Measurements from ENCODE around the gene SYNGR3. TPM values are rescaled to one million over a fixed set of nuclear protein-coding genes. Genes with fewer than 3 reads are reported as not detected.

The SYNGR3 gene
- polyA plus RNA-seq, 1 donor (not counting 4 experiments of a cell fraction or from before 2014, with no cell fraction given): 0.30 TPM

- H3K9ac ChIP-seq (ENCODE audit: control insufficient read depth, extremely low read depth, insufficient read depth, low read length): peak overlapping the region; percentile 85
- H2AFZ ChIP-seq (ENCODE audit: control insufficient read depth, low read length): no peak overlapping the region
- FAIRE-seq (no peak), DNase-seq (ENCODE audit: low read depth, low spot score) (no peak)
- peak overlapping the region; percentile 81 for H3K27ac ChIP-seq (ENCODE audit: control insufficient read depth, insufficient read depth, low read length)
- no peaks in the 10 kb centered on the region for H3K27me3 ChIP-seq (ENCODE audit: control insufficient read depth, extremely low read depth, insufficient read depth, low read length)
- H3K4me2 ChIP-seq (ENCODE audit: control insufficient read depth, extremely low read depth, insufficient read depth, low read depth, low read length): peak overlapping the region; percentile 89
- H3K4me1 ChIP-seq (ENCODE audit: control insufficient read depth, extremely low read depth, insufficient read depth, low read length): peaks cover 36% of the 10 kb centered on the region
- H3K9me3 ChIP-seq (ENCODE audit: control insufficient read depth, low read depth, low read length): no peaks in the 10 kb centered on the region
- dilution Hi-C loops (cut with MboI; ENCODE audit: extremely low pct_ligation_motif_present, low sequenced_read_pairs): no loop called here
- peaks cover 2% of the 10 kb centered on the region for H3K9me1 ChIP-seq (ENCODE audit: control insufficient read depth, extremely low read depth, insufficient read depth, low read length)
- no peak for TF ChIP-seq EZH2 (IDR thresholded peaks at IDR 0.05; ENCODE audit: low read length)
- H3K36me3 ChIP-seq (ENCODE audit: control insufficient read depth in 2 of 2, extremely low read depth in 1 of 2, insufficient read depth in 2 of 2, low read length in 2 of 2): peaks cover 10 to 51% of the 10 kb centered on the region in 2 experiments
- H3K4me3 ChIP-seq (ENCODE audit: control insufficient read depth in 2 of 3, extremely low read depth in 1 of 3, insufficient read depth in 2 of 3, low read depth in 1 of 3, low read length in 3 of 3): peak overlapping the region; percentile 71 to 98 (median 92)
- peaks cover 79% of the 10 kb centered on the region for H3K79me2 ChIP-seq (ENCODE audit: control insufficient read depth, insufficient read depth, low read length)
- H4K20me1 ChIP-seq (ENCODE audit: control insufficient read depth, extremely low read depth, insufficient read depth, low read length): peaks cover 49% of the 10 kb centered on the region
Observed at GRCh38 chr16:2007081-2007836, 17.5 kb downstream of the SYNGR3 start.

- H3K27me3 ChIP-seq (ENCODE audit: control insufficient read depth, extremely low read depth, insufficient read depth, low read length): no peaks in the 10 kb centered on the region
- H2AFZ ChIP-seq (ENCODE audit: control insufficient read depth, low read length): no peak overlapping the region
- H3K9me1 ChIP-seq (ENCODE audit: control insufficient read depth, extremely low read depth, insufficient read depth, low read length): peaks cover 2% of the 10 kb centered on the region
- H3K36me3 ChIP-seq (ENCODE audit: control insufficient read depth in 2 of 2, extremely low read depth in 1 of 2, insufficient read depth in 2 of 2, low read length in 2 of 2): peaks cover 6 to 44% of the 10 kb centered on the region in 2 experiments
- H3K9ac ChIP-seq (ENCODE audit: control insufficient read depth, extremely low read depth, insufficient read depth, low read length): peak overlapping the region; percentile 85
- H3K79me2 ChIP-seq (ENCODE audit: control insufficient read depth, insufficient read depth, low read length): peaks cover 71% of the 10 kb centered on the region
- dilution Hi-C loops (cut with MboI; ENCODE audit: extremely low pct_ligation_motif_present, low sequenced_read_pairs): no loop called here
- H3K9me3 ChIP-seq (ENCODE audit: control insufficient read depth, low read depth, low read length): no peaks in the 10 kb centered on the region
- no peak for TF ChIP-seq CTCF (optimal IDR thresholded peaks at IDR 0.05 in 1 of 3, IDR thresholded peaks at IDR 0.05 in 1 of 3, conservative IDR thresholded peaks at IDR 0.05 in 1 of 3; ENCODE audit: extremely low read depth in 1 of 3, insufficient read depth in 2 of 3, low read length in 3 of 3)
- TF ChIP-seq EZH2 (IDR thresholded peaks at IDR 0.05; ENCODE audit: low read length): no peak
- peak overlapping the region; percentile 81 for H3K27ac ChIP-seq (ENCODE audit: control insufficient read depth, insufficient read depth, low read length)
- H3K4me2 ChIP-seq (ENCODE audit: control insufficient read depth, extremely low read depth, insufficient read depth, low read depth, low read length): peak overlapping the region; percentile 89
- FAIRE-seq (peak; percentile 97), DNase-seq (ENCODE audit: low read depth, low spot score) (peak; percentile 98)
- peak overlapping the region; percentile 71 to 98 (median 92) for H3K4me3 ChIP-seq (ENCODE audit: control insufficient read depth in 2 of 3, extremely low read depth in 1 of 3, insufficient read depth in 2 of 3, low read depth in 1 of 3, low read length in 3 of 3)
- peaks cover 46% of the 10 kb centered on the region for H4K20me1 ChIP-seq (ENCODE audit: control insufficient read depth, extremely low read depth, insufficient read depth, low read length)
- H3K4me1 ChIP-seq (ENCODE audit: control insufficient read depth, extremely low read depth, insufficient read depth, low read length): peaks cover 36% of the 10 kb centered on the region
Observed at GRCh38 chr16:2008009-2008526, 18.3 kb downstream of the SYNGR3 start.
